PC-3 (cell line): ENCODE data around the gene LINGO3. TPM values are rescaled to one million over a fixed set of nuclear protein-coding genes. Genes with fewer than 3 reads are reported as not detected.
"Not testable (repeated sequence)": the region's sequence is repeated elsewhere in the genome, so short reads cannot be mapped to it uniquely, and the experiment has no call there.

Experiments used
- ATAC-seq: fragments of 200-7000 bp; cut with Tn5 transposase; 2 replicates; pipeline ENCODE4 v1.9.1; 2020; ENCODE audit warnings: mild to moderate bottlenecking, moderate library complexity
- BruUV-seq: library from RNA; stranded (reverse); fragments of 400-500 nt; replicated peaks from 2 replicates; lab custom pipeline; 2021; lab: Mats Ljungman, UMichigan
- CTCF ChIA-PET: fragments of 300-600 bp; sonication (Branson Sonifier 250); formaldehyde crosslinking; loops from one replicate; lab custom pipeline; 2022; ENCODE audit warnings: antibody characterized with exemption; lab: Charles Lee
- POLR2A ChIA-PET: fragments of 300-600 bp; sonication (Branson Sonifier 250); formaldehyde crosslinking; loops from one replicate; lab custom pipeline; 2022; ENCODE audit warnings: antibody characterized with exemption; ENCODE audit not compliant: unreplicated experiment; lab: Charles Lee
- DNase-seq: peaks from one replicate; pipeline ENCODE4 v3.0.0-alpha.2; 2015
- H2AFZ ChIP-seq: fragments of 300-600 bp; sonication (generic); 2 replicates; pipeline ENCODE4 v1.6.0; 2016; ENCODE audit warnings: antibody characterized with exemption, low read length
- H3F3A ChIP-seq: fragments of 300-600 bp; sonication (generic); one replicate; pipeline ENCODE4 v1.6.0; 2017; ENCODE audit warnings: antibody characterized with exemption, low read length, control low read depth, mild to moderate bottlenecking; ENCODE audit not compliant: unreplicated experiment
- H3K27ac ChIP-seq: fragments of 300-600 bp; sonication (generic); 2 replicates; pipeline ENCODE4 v1.5.1; 2016; ENCODE audit warnings: mild to moderate bottlenecking, low read length
- H3K27me3 ChIP-seq: fragments of 300-600 bp; sonication (generic); 2 replicates; pipeline ENCODE4 v1.6.1; 2016; ENCODE audit warnings: low read length, mixed read lengths
- H3K36me3 ChIP-seq: fragments of 300-600 bp; sonication (generic); 2 replicates; pipeline ENCODE4 v1.6.1; 2016; ENCODE audit warnings: low read depth, mixed run types, low read length, mixed read lengths
- H3K4me1 ChIP-seq: fragments of 300-600 bp; sonication (generic); 2 replicates; pipeline ENCODE4 v1.5.1; 2016; ENCODE audit warnings: low read length; ENCODE audit not compliant: insufficient read depth
- H3K4me2 ChIP-seq: fragments of 300-600 bp; sonication (generic); 2 replicates; pipeline ENCODE4 v1.6.0; 2016; ENCODE audit warnings: low read length
- H3K4me3 ChIP-seq: fragments of 300-600 bp; sonication (generic); 2 replicates; pipeline ENCODE4 v1.5.1; 2016; ENCODE audit warnings: mild to moderate bottlenecking, low read length, mixed read lengths
- H3K79me2 ChIP-seq: fragments of 300-600 bp; sonication (generic); 2 replicates; pipeline ENCODE4 v1.6.1; 2017; ENCODE audit warnings: low read length, mixed read lengths
- H3K9ac ChIP-seq: fragments of 300-600 bp; sonication (generic); 2 replicates; pipeline ENCODE4 v1.6.0; 2016; ENCODE audit warnings: mild to moderate bottlenecking, low read length
- H3K9me2 ChIP-seq: fragments of 300-600 bp; sonication (generic); replicated peaks from 2 replicates; pipeline ENCODE4 v1.6.1; 2016; ENCODE audit warnings: mixed run types, low read length, mixed read lengths
- H3K9me3 ChIP-seq: fragments of 300-600 bp; sonication (generic); 2 replicates; pipeline ENCODE4 v1.6.1; 2016; ENCODE audit warnings: low read length, mixed read lengths
- H4K20me1 ChIP-seq: fragments of 300-600 bp; sonication (generic); 2 replicates; pipeline ENCODE4 v1.6.1; 2016; ENCODE audit warnings: low read length, mixed read lengths
- EZH2 ChIP-seq: fragments of 300-600 bp; sonication (generic); IDR thresholded peaks from one replicate; pipeline ENCODE4 v1.6.1; 2017; ENCODE audit warnings: antibody characterized with exemption, mild to moderate bottlenecking, low read length; ENCODE audit not compliant: unreplicated experiment
- EZH2phosphoT487 ChIP-seq: fragments of 300-600 bp; sonication (generic); IDR thresholded peaks from 2 replicates; pipeline ENCODE4 v1.6.1; 2018; ENCODE audit warnings: mild to moderate bottlenecking, antibody characterized with exemption, low read length, borderline replicate concordance
- intact Hi-C: fragments of 100-400 bp; cut with micrococcal nuclease; formaldehyde crosslinking; loops from 2 replicates; pipeline ENCODE4 v1.9.0; 2023
- total RNA-seq: library from RNA; depleted of rRNA; stranded (reverse); fragments of >200 nt; gene quantifications from 2 replicates; pipeline ENCODE4 v1.2.3, GENCODE V29; 2014
- TF ChIP-seq, protein P1 (sequence below): fragments of 300-600 bp; sonication (generic); conservative IDR thresholded peaks from 2 replicates; pipeline ENCODE4 v1.5.1; 2017; ENCODE audit warnings: antibody characterized with exemption, low read depth, mild to moderate bottlenecking, low read length

LINGO3 gene
- total RNA-seq, 1 experiment from 2014 or later: not detected

DNA sequence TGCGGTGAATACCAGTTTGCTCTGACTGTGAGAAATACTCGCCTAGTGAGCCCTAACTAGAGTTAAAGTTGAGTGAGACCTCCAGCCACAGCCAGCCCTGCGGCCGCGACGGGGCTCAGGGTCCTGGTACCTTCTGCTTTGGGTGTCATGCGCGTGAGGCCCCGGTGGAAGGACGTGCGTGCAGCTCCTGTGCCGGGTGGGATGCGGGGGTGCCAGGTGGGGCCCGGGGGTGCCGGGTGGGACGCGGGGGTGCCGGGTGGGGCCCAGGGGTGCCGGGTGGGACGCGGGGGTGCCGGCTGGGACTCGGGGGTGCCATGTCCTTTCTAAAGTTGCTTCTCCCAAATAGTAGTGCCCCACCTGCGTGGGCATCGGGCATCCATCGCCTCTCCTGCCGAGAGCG lies 43.6 kb upstream of the LINGO3 start:
- TF ChIP-seq EZH2: no peak
- TF ChIP-seq EZH2phosphoT487: no peak
- TF ChIP-seq, protein P1, sequence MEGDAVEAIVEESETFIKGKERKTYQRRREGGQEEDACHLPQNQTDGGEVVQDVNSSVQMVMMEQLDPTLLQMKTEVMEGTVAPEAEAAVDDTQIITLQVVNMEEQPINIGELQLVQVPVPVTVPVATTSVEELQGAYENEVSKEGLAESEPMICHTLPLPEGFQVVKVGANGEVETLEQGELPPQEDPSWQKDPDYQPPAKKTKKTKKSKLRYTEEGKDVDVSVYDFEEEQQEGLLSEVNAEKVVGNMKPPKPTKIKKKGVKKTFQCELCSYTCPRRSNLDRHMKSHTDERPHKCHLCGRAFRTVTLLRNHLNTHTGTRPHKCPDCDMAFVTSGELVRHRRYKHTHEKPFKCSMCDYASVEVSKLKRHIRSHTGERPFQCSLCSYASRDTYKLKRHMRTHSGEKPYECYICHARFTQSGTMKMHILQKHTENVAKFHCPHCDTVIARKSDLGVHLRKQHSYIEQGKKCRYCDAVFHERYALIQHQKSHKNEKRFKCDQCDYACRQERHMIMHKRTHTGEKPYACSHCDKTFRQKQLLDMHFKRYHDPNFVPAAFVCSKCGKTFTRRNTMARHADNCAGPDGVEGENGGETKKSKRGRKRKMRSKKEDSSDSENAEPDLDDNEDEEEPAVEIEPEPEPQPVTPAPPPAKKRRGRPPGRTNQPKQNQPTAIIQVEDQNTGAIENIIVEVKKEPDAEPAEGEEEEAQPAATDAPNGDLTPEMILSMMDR: no peak
- no peaks in the 10 kb centered on the region for H4K20me1 ChIP-seq
- H3K9me3 ChIP-seq: no peaks in the 10 kb centered on the region
- no peaks in the 10 kb centered on the region for H3K9me2 ChIP-seq
- H3K27ac ChIP-seq: no peak overlapping the region
- no peaks in the 10 kb centered on the region for H3K36me3 ChIP-seq
- no peak for DNase-seq
- ChIA-PET POLR2A (no interaction called here), CTCF (no interaction called here)
- no peaks in the 10 kb centered on the region for H3F3A ChIP-seq
- H2AFZ ChIP-seq: no peak overlapping the region
- no peak overlapping the region for H3K4me2 ChIP-seq
- no peaks in the 10 kb centered on the region for H3K79me2 ChIP-seq
- no TSS peak for BruUV-seq
- H3K4me3 ChIP-seq: no peak overlapping the region
- H3K27me3 ChIP-seq: no peaks in the 10 kb centered on the region
- H3K4me1 ChIP-seq: no peaks in the 10 kb centered on the region
- no peak for ATAC-seq
- intact Hi-C loops: no loop called here
- H3K9ac ChIP-seq: no peak overlapping the region

DNA sequence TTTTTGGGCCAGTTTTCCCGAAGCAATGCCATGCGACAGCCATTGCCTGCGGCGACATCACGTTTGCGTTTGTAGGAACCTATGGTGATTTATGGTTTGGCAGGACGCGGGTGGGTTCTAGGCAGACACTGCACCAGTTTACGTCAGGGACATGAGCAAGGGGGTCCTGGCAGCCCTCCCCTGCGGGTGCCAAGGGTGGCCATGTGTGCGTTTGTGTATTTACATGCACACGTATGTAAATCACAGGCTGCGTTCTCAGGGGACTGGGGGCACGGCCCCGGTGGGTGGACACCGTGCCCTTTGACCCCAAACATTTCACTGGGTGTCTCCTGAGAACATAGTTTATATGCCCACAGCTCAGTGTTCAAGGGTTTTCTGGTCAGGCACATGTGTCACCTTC lies 42.7 kb upstream of the LINGO3 start:
- Histone ChIP-seq H3K36me3 (no peaks in the 10 kb centered on the region), H3K4me3 (no peak overlapping the region), H3K27ac (no peak overlapping the region), H3K79me2 (no peaks in the 10 kb centered on the region), H4K20me1 (no peaks in the 10 kb centered on the region), H3K27me3 (no peaks in the 10 kb centered on the region), H3K4me2 (no peak overlapping the region), H3K9me2 (no peaks in the 10 kb centered on the region), H3F3A (no peaks in the 10 kb centered on the region), H2AFZ (no peak overlapping the region), H3K4me1 (no peaks in the 10 kb centered on the region), H3K9ac (no peak overlapping the region), H3K9me3 (no peaks in the 10 kb centered on the region)
- TF ChIP-seq, protein P1: no peak
- no peak for TF ChIP-seq EZH2
- TF ChIP-seq EZH2phosphoT487: no peak
- no TSS peak for BruUV-seq
- ATAC-seq (no peak), DNase-seq (no peak)
- POLR2A ChIA-PET: interaction anchor here (0.7 kb wide), 1 partner anchor 21 kb away, joined by 3 read pairs; no protein-coding TSS in a partner anchor
- CTCF ChIA-PET: no interaction called here
- intact Hi-C loops: no loop called here

DNA sequence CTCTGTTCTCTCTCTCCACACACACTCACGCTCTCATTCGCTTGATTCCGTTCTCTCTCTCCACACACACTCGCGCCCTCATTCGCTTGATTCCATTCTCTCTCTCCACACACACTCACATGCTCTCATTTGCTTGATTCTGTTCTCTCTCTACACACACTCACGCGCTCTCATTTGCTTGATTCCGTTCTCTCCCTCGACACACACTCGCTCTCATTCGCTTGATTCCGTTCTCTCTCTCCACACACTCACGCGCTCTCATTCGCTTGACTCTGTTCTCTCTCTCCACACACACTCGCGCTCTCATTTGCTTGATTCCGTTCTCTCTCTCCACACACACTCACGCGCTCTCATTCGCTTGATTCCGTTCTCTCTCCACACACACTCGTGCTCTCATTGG lies 41.9 kb upstream of the LINGO3 start:
- BruUV-seq, H3K27ac ChIP-seq, CTCF ChIA-PET, H3F3A ChIP-seq, H3K27me3 ChIP-seq, H2AFZ ChIP-seq, H3K79me2 ChIP-seq, H3K4me2 ChIP-seq, H3K4me1 ChIP-seq, H3K9ac ChIP-seq, H3K36me3 ChIP-seq, H3K9me3 ChIP-seq, DNase-seq, H4K20me1 ChIP-seq, ATAC-seq, intact Hi-C loops, H3K4me3 ChIP-seq, H3K9me2 ChIP-seq: not testable (repeated sequence)
- POLR2A ChIA-PET: interaction anchor here (0.7 kb wide), 1 partner anchor 20 kb away, joined by 3 read pairs; no protein-coding TSS in a partner anchor
